ENCODE data around the gene ZNF544. TPM values are rescaled to one million over a fixed set of nuclear protein-coding genes. Genes with fewer than 3 reads are reported as not detected.

Gene ZNF544
- total and polyA plus RNA-seq, 2 of the 8 experiments (the other 6 are each of a cell fraction or from before 2014, with no cell fraction given) = 48.8 to 60.8 TPM

- TF ChIP-seq NRF1 (IDR thresholded peaks at IDR 0.05; ENCODE audit: low read depth, low read length) (peak; percentile 41; the same call in 1 of the 2 replicates), PHF8 (conservative IDR thresholded peaks at IDR 0.05; ENCODE audit: low read depth, low read length) (peak; percentile 29; the same call in 1 of the 2 replicates), SIX5 (IDR thresholded peaks at IDR 0.05; ENCODE audit: low read depth, low read length) (peak; percentile 64; the same call in 1 of the 2 replicates), RAD21 (IDR thresholded peaks at IDR 0.05 in 1 of 2, conservative IDR thresholded peaks at IDR 0.05 in 1 of 2; ENCODE audit: low read depth in 2 of 2, low read length in 2 of 2) (no peak), JUND (IDR thresholded peaks at IDR 0.05; ENCODE audit: low read length) (0 out of 2 replicates have a peak, but pooled peaks have one; percentile 23), EGR1 (IDR thresholded peaks at IDR 0.05; ENCODE audit: borderline replicate concordance, low read depth, low read length) (peak; percentile 48; the same call in 1 of the 2 replicates), SIN3A (conservative IDR thresholded peaks at IDR 0.05 in 1 of 2, IDR thresholded peaks at IDR 0.05 in 1 of 2; ENCODE audit: low read depth in 1 of 2, low read length in 2 of 2) (peak in 1 of 2 experiments; percentile 86; a peak in 2 of 4 replicates), SAP30 (IDR thresholded peaks at IDR 0.05; ENCODE audit: insufficient read depth, insufficient replicate concordance, low read length) (peak; percentile 16), TBP (IDR thresholded peaks at IDR 0.05; ENCODE audit: low read depth, low read length) (peak; percentile 93), ASH2L (IDR thresholded peaks at IDR 0.05; ENCODE audit: low read length) (peak; percentile 49), TAF1 (IDR thresholded peaks at IDR 0.05; ENCODE audit: low read depth, low read length) (peak; percentile 94), KDM5A (IDR thresholded peaks at IDR 0.05; ENCODE audit: low read length) (no peak), BRCA1 (IDR thresholded peaks at IDR 0.05; ENCODE audit: low read depth, low read length) (no peak), SRF (IDR thresholded peaks at IDR 0.05; ENCODE audit: low read depth, low read length) (no peak), POLR2A (IDR thresholded peaks at IDR 0.05; ENCODE audit: control extremely low read depth in 1 of 2, low read depth in 2 of 2, low read length in 2 of 2) (peak; percentile 81 to 92), BACH1 (IDR thresholded peaks at IDR 0.05; ENCODE audit: low read length) (peak; percentile 56; the same call in 1 of the 2 replicates), RBBP5 (IDR thresholded peaks at IDR 0.05; ENCODE audit: borderline replicate concordance, low read depth, low read length) (0 out of 2 replicates have a peak, but pooled peaks have one; percentile 82), CHD2 (IDR thresholded peaks at IDR 0.05; ENCODE audit: low read length) (peak; percentile 88), EP300 (IDR thresholded peaks at IDR 0.05; ENCODE audit: borderline replicate concordance in 1 of 2, low read depth in 2 of 2, low read length in 2 of 2) (no peak)
- TF ChIP-seq, protein P1, sequence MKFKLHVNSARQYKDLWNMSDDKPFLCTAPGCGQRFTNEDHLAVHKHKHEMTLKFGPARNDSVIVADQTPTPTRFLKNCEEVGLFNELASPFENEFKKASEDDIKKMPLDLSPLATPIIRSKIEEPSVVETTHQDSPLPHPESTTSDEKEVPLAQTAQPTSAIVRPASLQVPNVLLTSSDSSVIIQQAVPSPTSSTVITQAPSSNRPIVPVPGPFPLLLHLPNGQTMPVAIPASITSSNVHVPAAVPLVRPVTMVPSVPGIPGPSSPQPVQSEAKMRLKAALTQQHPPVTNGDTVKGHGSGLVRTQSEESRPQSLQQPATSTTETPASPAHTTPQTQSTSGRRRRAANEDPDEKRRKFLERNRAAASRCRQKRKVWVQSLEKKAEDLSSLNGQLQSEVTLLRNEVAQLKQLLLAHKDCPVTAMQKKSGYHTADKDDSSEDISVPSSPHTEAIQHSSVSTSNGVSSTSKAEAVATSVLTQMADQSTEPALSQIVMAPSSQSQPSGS (IDR thresholded peaks at IDR 0.05; ENCODE audit: low read length) = 0 out of 2 replicates have a peak, but pooled peaks have one; percentile 10
Measured at GRCh38 chr19:58278541-58279041, 49.9 kb downstream of the ZNF544 start, which contains the start of gene ZNF8 (continued).

Data from H1 (cell line).